ENCODE data around the gene ANKRD44.

GRCh38 chr2:197108758-197109157 is 201.8 kb downstream of the ANKRD44 start:
- no peak for TF ChIP-seq CTCF (IDR thresholded peaks at IDR 0.05)
- no peak for TF ChIP-seq POLR2A (IDR thresholded peaks at IDR 0.05)

All from gastroesophageal sphincter (tissue), 3 donors.